ELF-1 (cell line): ENCODE data around the gene SNIP1.
"Not testable (repeated sequence)": the region's sequence is repeated elsewhere in the genome, so short reads cannot be mapped to it uniquely, and the experiment has no call there.

Experiments used
- DNase-seq: peaks from one replicate; pipeline ENCODE4 v3.0.0-alpha.2; 2016; ENCODE audit warnings: low read depth, low spot score

The SNIP1 gene

GRCh38 chr1:37559957-37560379, 5.9 kb upstream of the SNIP1 start:
- not testable (repeated sequence) for DNase-seq

GRCh38 chr1:37559080-37559479, 5.0 kb upstream of the SNIP1 start:
- DNase-seq = no peak

- no peak for DNase-seq
Measured at GRCh38 chr1:37558411-37558810, 4.3 kb upstream of the SNIP1 start.

GRCh38 chr1:37557402-37557801, 3.3 kb upstream of the SNIP1 start:
- DNase-seq = no peak

DNA sequence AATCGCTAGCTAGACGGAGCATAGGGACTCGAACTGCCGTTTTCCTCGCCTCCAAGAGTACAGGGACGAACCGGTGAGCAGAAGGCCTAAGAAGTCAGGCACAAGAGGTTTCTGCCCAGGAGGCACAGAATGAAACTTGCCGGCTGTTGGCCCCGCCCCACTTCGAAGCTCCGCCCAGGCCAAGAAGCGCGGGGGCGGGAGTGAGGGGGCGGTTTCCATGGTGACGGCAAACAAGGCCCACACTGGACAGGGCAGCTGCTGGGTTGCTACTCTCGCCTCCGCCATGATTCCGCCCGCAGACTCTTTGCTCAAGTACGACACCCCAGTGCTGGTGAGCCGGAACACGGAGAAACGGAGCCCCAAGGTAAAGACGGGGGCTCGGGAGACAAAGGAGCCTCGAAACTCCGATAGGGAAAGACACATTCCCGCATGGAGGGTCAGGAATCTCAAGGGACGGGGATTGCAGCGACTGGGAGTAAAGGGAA, 2.7 kb upstream of the SNIP1 start, which contains the start of gene DNALI1:
DNALI1 (plus strand) TSS at position 229 of the 485 bp plus-strand sequence; CDS start at position 284, 55 bp downstream.
- peak; percentile 97 for DNase-seq

GRCh38 chr1:37553598-37553926, 531 bp downstream of the SNIP1 start:
- no peak for DNase-seq

GRCh38 chr1:37549341-37549740, 4.8 kb downstream of the SNIP1 start:
- DNase-seq = no peak

DNA sequence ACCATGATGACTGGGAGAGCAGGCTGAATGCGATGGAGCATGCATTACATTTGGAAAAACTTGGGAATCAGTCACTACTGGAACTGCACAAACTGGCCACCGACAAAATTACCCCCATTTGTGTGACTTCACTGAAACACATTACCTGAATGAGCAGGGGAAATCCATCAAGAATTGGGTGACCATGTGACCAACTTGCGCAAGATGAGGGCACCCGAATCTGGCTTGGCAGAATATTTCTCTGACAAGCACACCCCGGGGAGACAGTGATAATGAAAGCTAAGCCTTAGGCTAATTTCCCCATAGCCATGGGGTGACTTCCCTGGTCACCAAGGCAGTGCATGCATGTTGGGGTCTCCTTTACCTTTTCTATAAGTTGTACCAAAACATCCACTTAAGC, 9.1 kb downstream of the SNIP1 start:
- DNase-seq = no peak

DNA sequence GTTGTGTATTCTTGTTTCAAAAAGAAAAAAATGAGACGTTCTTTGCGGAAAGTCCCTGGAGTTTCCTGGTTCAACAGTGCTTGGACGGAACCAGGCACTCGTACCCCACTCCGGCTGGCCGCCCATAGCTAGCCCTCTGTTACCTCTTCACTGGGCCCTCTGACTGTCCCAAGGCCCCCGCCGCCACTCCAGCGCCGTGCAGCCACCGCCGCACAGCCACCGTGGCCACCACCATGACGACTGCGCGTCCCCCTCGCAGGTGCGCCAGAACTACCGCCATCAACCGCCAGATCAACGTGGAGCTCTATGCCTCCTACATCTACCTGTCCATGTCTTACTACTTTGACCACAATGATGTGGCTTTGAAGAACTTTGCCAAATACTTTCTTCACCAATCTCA, 9.6 kb downstream of the SNIP1 start:
- DNase-seq = no peak

DNA sequence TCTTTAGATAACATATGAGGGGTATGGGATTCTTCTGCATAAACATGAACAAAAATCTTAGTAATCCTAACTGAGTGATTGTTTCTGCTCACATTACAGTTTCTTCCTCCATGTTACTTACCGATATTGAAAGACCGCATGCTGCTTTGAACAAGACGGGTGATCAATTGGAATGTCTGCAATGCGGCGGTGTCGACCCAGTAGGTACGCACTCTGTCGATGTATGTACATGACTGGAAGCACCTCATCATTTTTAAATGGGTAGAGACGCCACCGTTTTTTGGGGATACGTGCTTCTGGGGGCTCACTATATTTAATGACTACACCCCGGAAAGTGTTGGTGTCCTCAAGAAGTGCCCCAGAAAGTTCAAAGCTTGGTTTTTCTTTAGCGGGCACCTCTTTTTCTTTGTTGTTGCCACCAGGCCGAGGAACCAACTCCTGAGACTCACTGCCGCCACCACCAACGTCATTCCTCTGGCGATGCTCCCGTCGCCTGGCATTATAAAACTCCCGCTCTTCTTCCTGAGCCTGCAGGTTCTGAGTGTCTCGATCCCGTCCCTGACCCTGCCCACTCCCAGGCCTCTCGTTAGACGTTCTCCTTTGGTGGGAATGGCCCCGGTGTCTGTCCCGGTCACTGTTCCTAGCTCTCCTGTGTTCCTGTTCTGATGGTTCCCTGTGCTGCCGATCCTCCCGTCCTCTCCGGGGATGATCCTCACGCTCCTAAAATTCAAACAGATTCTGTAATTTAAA, 13.9 kb downstream of the SNIP1 start:
- DNase-seq = no peak

GRCh38 chr1:37539154-37539553, 14.9 kb downstream of the SNIP1 start:
- DNase-seq = not testable (repeated sequence)

GRCh38 chr1:37537378-37537777, 16.7 kb downstream of the SNIP1 start:
- no peak for DNase-seq

GRCh38 chr1:37533317-37534093, 20.6 kb downstream of the SNIP1 start:
- DNase-seq = no peak

GRCh38 chr1:37532418-37533156, 21.5 kb downstream of the SNIP1 start:
- DNase-seq = not testable (repeated sequence)

DNA sequence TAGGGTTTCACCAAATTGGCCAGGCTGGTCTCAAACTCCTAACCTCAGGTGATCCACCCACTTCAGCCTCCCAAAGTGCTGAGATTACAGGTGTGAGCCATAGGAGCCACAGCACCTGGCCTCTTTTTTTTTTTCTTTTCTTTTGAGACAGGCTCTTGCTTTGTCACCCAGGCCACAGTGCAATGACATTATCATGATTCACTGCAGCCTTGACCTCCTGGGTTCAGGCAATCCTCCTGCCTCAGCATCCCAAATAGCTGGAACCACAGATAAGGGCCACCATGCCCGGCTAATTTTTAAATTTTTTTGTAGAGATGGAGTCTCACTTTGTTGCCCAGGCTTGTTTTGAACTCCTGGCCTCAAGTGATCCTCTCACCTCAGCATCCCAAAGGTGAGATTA, 24.2 kb downstream of the SNIP1 start:
- not testable (repeated sequence) for DNase-seq

- no peak for DNase-seq
Measured at GRCh38 chr1:37519613-37520012, 34.5 kb downstream of the SNIP1 start.

- DNase-seq = not testable (repeated sequence)
Measured at GRCh38 chr1:37518929-37519328, 35.2 kb downstream of the SNIP1 start.

- DNase-seq = not testable (repeated sequence)
Measured at GRCh38 chr1:37518241-37518640, 35.9 kb downstream of the SNIP1 start.

- no peak for DNase-seq
Measured at GRCh38 chr1:37517569-37517968, 36.5 kb downstream of the SNIP1 start.

GRCh38 chr1:37515185-37516034, 38.7 kb downstream of the SNIP1 start:
- no peak for DNase-seq
